Left forelimb (tissue), 1 donor: ENCODE results near the gene MEDAG.
"Not testable (repeated sequence)": the region's sequence is repeated elsewhere in the genome, so short reads cannot be mapped to it uniquely, and the experiment has no call there.

Source experiments
- DNase-seq: peaks from one replicate; pipeline ENCODE4 v3.0.0-alpha.2; 2018; ENCODE audit warnings: low spot score

MEDAG gene

DNA sequence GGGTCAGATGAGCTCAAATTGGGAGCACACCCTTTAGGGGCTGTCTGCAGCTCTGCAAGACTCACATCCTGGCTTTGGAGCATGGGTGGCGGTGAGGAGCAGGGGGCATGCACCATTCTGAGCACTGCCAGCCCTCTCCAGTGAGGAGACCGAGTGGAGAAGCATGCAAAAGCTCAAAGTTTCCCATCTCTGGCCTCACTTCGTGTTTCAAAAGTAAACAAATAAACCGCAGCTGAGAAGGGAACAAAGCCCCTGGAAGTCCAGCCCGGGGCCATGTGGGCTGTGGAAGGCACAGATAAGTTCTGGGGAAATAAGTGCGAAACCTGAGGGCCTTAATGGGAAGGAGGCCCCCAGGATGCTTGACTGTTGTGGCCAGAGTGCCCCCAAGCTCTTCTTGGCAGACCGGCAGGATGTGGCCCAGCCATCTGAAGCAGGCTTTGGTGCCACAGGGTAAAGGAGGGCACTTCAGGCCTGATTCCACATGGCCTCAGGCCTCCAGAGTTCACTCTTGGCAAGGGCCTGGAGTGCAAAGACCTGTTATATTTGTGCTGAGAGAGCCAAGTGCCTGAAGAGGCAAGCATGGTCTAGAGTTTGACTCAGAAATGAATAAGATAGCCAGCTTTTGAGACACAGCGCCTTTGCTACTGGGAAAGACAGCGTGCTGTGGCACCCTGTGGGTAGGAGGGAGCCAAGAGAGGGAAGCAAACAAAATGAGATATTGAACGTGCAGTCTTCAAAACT, 1.2 kb downstream of the MEDAG start:
- DNase-seq: no peak

DNA sequence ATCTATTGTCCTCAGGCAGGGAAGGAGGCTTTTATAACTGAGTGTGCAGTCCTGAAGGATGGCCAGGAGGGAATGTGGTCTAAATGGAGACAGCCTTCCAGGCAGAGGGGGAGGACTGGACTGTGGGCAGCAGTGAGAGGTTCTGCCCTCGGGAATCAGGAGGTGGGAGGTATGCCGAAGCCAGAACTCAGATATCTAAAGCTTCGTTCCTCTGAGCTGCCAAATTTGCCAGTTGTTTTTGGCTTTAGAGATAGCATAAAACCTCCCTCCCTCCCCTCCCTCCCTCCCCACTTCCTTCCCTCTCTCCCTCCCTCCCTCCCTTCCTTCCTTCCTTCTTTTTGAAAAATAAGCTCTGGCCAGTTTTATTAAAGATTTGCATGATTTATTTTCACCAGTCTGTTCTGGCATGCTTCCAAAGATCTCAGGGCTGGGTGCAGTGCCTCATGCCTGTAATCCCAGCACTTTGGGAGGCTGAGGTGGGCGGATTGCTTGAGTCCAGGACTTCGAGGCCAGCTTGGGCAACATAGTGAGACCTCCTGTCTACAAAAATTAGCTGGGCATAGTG, 2.4 kb downstream of the MEDAG start:
- DNase-seq: no peak

DNA sequence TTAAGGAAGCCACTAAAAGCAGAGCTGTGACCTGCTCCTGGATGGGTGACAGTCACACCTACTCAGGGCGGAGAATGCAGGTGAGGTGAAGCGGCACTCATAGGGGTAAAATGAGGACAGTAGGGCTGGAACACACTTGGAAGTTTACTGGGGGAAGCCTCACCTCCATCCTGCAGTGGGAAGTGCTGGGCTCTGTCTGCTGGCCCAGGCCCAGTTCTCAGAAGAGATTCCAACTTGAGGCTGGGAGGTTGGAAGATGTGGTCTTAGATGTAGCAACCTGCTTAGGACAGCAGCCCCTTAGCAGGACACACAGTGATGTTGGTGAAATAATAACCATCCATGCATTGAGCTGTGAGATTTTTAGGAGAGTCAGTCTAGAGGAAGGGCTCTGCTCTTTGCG, 4.6 kb downstream of the MEDAG start:
- no peak for DNase-seq

DNA sequence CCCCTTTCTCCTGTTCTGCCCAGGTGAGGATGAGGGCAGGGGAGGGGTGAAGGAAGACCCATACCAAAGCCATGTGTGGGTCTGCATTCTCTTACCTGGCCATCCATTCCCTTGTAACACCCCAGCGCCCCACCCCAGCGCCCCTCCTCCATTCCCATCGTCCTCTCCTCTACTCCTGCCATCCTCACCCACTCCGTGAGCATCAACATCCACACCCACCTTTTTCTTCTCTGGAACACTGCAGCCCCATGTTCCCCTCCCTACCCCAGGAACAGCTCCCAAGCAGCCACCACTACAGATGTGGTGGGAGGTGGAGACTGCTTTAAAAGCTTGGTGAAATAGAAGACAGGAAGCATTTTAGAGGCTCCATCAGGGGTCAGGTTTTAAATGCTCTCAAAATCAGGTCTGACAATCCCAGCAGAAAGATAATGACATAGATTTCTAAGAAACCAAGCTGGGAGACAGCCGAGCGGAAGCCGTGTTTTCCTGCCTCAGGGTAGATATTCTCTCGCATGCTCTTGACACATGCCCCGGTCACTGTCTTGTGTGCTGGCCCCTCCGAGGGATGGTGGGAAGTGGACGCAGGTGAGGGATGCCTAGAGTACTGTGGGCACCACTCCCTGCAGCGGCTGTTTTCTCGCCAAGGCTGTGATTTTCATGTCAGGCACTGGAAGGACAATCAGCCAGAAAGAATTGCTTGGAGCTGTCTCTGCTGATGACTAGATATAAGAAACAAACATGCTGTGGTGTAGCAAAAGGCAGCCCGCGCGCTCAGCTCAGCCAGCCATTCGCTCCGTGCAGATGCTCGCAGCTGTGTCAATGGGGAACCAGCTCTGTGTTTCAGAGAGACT, 9.8 kb downstream of the MEDAG start:
- no peak for DNase-seq

DNA sequence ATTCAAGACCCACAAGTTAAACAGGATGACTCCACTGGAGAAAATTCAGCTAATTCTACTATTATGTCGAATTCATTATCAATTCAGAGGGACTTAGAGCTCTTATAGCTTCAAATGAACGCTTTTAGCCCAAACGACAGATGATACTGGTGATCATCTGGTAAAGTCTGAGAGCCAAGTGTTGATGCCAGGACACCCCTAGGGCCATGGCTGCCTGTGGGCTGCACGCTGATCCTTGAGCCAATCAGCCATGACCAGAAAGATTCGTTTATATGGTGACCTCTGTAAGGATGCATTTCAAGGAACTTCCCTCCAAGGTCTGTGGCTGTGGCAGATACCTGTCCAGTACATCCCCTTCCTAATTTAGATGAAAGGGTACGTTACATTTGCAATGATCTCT, 10.9 kb downstream of the MEDAG start:
- no peak for DNase-seq

DNA sequence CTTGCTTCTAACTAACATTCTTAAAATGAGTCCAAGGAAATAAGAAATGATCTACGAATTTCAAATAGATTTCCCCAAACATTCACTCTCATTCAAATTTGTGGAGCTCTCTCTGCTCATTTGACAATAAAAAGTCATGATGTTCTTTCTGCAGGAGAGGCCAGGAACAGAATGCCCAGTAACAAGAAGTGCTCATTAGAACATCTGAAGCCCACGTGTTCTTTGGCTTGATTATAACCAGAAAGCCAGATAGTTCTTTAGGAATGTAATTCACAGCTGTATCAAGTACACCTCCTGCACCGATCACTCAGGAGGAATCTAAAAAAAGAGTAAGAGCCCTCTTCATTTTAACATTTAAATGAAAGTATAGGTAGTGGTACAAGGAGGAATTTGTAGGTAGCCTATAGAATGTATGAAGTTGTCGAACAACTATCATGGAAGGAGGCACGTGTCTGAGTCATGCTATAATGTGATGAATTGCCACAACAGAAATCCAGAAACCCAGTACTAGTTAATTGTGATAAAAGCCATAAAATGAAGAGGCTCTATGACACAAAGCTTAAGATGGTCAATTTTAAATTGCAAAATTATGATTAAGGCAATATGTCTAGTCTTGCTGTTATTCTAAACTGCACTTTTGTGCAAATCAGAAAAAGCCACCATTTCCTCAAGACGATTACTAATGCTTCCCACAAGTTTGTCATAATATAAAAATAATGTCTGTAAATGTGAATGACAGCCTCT, 12.8 kb downstream of the MEDAG start:
- no peak for DNase-seq

DNA sequence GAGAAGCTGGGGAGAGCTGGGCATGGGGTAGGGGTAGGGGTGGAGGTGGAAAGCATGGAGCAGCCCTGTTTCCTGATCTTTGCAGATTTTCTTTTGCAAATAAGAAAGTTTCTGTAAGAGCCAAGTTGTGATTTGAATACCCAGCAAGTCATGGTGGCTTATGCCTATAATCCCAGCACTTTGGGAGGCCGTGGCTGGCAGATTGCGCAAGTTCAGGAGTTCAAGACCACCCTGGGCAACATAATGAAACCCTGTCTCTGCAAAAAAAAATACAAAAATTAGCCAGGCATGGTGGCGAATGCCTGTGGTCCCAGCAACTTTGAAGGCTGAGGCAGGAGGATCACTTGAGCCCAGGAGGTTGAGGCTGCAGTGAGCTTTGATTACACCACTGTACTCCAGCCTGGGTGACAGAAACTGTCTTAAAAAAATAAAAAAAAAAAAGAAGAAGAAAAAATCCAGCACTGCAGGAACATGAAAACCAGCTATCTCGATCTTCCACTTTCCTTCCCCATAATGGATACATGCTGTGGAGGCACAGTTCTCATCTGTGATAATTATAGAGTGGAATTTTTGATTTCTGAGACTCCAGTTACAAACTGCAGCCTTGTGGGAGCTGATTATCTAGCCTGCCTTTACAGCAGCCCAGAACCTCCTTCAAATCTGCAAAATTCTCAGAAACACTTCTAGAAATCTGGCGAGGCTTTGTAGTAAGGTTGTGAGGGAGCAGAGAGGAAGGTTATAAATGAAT, 14.3 kb downstream of the MEDAG start:
- no peak for DNase-seq

DNA sequence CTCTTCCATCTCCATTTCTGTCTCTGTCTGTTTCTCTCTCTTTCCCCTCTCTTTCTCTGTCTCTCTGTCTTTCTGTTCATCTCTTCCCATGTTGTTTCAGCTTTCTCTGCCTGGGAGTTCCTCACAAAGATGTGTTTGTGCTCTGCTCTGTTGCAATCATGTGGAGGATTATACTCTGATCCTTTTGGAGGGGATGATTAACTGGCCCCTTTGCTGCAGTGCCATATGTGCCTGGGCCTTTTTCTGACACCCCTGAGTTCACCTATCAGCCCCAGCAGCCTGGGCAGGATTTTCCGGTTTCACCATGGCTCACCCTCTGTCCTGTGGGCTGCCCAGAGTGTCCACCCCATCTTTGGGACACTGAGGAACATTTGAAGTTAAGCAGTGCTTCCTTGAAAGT, 17.3 kb downstream of the MEDAG start:
- no peak for DNase-seq

DNA sequence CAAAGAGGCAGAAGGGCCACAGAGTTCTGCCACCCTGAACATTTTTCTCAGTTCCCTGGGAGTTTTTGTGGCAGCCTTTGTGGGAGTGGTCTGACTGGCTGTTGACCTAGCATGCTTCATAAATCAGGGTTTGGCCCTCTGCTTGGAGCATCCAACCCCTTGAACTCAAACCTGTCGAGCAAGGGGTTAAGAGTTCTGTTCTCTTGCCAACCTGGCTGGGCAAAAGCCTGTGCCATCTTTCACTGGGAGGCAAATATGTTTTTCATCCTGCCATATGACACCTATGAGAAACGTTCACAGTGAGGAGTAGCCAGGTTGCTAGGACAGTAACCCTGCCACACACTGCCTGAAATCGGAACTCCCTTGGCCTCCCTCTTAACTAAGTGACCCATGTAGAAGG, 18.6 kb downstream of the MEDAG start:
- DNase-seq: no peak

DNA sequence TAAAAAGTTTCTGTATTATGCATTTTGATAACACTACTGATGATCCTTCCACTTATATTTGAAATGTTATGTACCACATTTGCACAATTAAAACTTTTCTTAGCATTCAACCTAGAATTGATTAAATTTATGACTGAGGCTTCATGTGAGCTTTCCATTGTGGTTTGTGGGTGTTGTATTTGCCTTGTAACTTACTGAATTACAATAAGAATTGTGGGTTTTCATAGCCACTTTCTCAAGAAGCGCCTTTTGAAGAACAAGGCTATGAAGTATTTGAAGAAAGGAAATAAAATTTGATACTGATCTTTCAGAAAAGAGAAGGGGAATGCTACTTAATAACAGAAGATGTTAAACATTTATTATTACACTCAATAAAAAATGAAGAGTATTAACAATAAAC, 19.4 kb downstream of the MEDAG start:
- DNase-seq: no peak

DNA sequence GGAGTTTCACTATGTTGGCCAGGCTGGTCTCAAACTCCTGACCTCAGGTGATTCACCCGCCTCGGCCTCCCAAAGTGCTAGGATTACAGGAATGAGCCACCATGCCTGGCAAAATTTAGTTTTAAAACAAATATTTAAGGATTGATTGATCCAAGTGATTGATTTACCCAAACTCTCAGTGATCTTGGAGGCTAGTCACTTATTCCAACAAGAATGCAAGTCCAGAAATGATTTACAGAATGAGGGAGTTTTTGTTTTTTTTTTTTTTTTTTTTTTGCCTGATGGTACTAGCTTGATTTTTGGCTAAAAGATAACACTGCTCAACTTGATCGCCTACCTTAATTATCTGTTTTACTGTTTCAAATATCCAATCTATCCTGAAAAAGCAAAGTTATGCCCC, 20.7 kb downstream of the MEDAG start:
- no peak for DNase-seq

DNA sequence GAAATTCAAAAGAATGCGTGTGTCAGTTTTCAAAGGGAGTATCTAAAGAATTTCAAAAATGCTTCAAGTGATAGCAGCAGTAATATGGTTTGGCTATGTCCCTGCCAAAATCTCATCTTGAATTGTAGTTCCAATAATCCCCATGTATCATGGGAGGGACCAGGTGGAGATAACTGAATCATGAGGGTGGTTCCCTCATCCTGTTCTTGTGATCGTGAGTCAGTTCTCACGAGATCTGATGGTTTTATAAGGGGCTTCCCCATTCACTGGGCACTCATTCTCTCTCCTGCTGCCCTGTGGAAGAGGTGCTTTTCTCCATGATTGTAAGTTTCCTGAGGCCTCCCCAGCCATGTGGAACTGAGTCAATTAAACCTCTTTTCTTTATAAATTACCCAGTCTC, 21.1 kb downstream of the MEDAG start:
- DNase-seq: not testable (repeated sequence)

DNA sequence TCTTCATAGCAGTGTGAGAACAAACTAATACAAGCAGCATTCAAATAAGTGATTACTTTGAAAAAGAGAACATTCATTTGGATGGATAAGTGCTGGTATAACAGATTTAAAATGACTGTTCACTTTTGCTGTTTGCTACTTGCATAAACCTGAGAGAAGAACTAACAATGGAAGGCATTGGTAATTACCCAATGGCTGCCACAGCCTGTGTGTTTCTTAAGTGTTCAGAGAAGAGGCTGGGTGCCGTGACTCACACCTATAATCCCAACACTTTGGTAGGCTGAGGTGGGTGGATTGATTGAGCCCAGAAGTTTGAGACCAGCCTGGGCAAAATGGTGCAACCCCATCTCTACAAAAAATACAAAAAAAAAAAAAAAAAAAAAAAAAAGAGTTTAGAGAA, 21.5 kb downstream of the MEDAG start:
- DNase-seq: no peak

DNA sequence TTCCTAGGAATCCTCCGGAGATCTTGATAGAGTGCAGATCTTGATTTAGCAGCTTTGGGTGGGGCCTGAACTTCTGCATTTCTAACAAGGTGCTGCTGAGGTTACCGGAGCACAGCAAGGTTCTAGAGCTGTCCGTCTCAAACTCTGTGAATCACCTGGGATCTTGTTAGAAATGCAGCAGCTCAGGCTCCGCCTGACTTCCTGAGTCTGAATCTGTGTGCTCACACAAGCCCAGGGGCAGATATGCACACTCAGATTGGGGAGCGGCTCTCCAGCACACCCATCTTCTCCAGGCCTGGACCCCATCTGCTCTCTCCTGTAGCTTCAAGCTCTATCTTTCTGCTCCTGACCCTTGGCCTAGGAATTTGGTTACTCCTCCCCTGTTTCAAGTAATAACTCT, 22.9 kb downstream of the MEDAG start:
- no peak for DNase-seq

DNA sequence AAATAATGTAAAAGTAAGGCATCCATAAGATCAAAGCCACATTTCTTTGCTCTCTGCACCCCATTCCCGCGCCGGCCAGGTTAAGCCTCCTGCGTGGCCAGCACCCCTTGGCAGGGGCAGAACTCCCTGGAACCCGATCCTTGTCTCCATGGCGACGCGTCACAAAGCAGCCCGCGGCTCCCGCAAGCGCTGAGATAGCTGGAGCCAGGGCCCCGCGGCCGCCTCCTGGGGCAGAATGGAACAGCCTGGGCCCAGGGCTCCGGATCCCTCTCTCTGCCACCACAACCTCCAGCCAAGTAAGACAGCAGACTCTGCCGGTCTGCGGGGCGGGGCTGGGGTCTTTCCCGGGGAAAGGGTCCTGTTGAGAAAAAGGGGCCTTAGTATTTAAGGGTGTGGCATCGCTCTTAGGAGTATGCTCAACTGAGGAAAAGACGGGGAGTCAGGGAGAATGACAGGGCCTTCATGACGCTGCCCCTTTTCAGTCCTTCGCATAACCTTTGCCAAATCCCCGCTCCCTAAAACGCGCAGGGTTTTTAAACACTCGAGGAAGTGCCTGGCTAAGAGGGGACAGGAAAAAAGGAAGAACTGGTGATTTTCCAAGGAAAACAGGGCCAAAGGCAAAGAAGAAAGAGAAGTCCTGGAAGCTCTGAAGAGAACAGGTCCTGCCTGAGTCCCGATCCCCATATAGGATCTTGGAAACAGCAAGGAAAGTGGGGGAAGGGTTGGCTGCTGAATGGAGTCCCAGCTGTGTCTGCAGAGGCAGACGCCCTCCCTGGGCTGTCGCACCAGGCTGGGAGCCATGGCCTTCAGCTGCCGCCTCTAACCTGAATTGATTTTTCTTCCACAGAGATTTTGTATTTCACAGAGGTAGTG, 26.6 kb downstream of the MEDAG start, which contains the start of gene TEX26:
TSS of gene TEX26 (plus strand) at position 176 of the 873 bp plus-strand sequence. CDS start at position 236, 60 bp downstream.
- no peak for DNase-seq

DNA sequence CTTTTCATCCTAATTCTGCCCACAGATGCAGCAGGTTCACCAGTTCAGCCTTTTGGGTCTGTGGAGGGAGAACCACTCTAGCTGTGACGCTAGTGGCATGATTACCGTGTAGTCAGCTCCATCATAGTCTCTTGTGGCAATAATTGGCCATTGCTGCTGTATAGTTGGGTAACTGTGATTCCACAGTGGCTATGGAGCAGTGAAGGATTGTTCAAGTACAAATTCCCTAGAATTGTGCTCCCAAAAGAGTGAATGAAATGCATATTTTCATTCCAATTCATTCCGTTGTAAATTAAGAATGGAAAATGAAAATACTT, 27.2 kb downstream of the MEDAG start:
- DNase-seq: no peak

DNA sequence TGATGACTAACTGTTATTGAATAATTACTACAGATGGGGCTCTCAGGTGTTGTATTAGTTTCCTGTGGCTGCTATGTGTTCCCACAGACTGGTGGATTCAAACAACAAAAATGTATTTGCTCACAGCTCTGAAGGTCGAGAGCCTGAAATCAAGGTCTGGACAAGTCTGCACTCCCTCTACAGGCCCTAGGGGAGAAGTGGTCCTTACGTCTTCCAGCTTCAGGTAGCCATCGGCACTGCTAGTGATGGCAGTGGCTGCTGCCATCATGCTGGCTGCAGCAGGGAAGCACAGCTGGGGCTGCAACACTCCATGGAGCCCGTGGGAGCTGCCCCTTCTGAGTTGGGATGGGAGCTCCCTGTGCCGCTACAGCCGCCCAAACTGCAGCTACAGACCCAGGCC, 28.3 kb downstream of the MEDAG start:
- DNase-seq: no peak

DNA sequence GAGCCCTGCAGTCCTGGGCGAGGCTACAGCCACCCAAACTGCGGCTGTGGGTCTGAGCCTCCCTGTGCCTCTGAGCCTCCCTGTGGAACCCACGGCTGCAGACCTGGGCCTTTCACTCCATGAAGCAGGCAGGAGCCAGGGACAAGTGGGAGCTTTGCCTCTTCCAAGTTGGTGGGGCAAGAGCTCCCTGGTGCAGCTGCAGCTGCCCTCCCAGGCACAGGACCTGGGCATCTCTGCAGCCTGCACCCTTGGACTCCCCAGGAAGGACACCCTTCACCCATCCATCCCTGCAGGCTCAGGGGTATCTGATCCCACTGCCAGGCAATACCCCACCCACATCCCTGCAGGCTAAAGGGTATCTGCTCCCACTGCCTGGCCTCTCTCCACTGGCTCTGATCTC, 28.7 kb downstream of the MEDAG start:
- no peak for DNase-seq

DNA sequence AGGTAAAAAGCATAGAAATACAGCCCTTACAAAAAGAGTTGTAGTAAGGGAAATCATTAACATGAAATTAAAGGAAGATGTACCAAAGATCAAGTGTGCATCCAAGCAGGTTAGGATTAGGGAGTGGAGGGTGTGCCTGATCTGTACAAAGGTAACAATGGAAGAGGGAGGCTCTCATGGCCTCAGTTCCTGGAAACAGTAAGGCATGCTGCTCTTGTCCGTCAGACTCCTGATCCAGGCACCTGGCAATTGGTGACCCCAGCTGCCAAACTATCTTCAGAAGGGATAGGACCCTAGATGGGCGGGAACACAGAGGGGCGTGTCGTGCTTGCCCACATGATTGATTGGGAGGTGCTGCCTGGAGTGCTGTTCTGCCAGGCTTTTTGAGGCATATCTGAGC, 30.9 kb downstream of the MEDAG start:
- DNase-seq: no peak

DNA sequence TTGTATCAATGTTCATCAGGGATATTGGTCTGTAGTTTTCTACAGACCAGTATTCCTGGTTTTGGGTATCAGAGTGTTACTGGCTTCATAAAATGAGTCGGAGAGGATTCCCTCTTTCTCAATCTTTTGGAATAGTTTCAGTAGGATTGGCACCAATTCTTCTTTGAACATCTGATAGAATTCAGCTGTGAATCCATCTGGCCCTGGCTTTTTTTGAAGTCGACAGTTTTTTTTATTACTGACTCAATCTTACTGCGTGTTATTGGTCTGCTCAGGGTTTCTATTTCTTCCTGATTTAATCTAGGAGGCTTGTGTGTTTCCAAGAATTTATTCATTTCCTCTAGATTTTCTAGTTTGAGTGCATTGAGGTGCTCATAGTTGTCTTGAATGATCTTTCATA, 37.8 kb downstream of the MEDAG start:
- DNase-seq: no peak
